GM21737 (cell line): Measurements from ENCODE around the gene CCDC60.

Experiments used
- ATAC-seq: cut with Tn5 transposase; IDR thresholded peaks from one replicate; pipeline ENCODE4 v1.9.1; 2021; ENCODE audit warnings: mild to moderate bottlenecking, moderate library complexity; ENCODE audit not compliant: unreplicated experiment

The CCDC60 gene

GRCh38 chr12:119381471-119382235 lies 47.1 kb downstream of the CCDC60 start:
- ATAC-seq, result no peak

DNA sequence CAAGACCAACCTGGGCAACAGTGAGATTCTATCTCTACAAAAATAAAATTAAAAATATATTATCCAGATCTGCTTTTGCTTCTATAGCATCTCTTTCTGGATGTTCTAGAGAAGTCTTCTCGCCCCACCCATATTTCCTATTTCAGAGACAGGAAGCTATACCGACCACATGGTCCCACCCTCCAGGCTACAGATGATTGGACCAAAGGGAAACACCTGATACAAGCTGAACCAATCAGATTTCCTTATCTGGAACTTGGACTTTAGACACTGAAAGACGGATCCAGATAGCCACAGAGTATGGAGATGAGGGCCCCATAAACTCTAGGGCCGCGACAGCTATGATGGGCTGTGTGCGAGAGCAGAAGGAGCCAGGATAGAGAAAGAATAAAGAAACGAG lies 48.7 kb downstream of the CCDC60 start:
- no peak for ATAC-seq

GRCh38 chr12:119384340-119384739 lies 49.8 kb downstream of the CCDC60 start:
- ATAC-seq, result no peak

- ATAC-seq, result no peak
Observed at GRCh38 chr12:119385659-119386058, 51.1 kb downstream of the CCDC60 start.

- ATAC-seq, result no peak
Observed at GRCh38 chr12:119389687-119390086, 55.2 kb downstream of the CCDC60 start.

DNA sequence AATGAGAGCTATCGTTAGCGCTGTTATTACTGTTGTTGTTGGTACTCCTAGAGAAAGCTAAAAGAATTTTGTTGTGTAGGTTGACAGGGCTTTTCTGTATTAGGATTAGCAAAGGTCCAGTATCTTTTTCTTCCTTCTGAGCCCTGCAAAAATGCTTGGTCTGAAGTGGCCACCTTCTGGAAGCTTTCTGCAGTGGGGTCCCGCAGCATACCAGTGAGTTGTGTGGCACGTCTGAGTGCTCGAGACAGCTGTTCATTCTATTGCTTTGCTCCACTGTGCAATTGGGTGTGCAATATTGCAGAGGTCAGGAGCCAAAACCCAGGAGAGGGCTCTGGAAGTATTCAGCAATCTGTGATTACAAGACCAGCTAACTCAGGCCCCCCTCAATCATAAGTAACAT lies 57.1 kb downstream of the CCDC60 start:
- ATAC-seq, result no peak

GRCh38 chr12:119393677-119394076 lies 59.1 kb downstream of the CCDC60 start:
- no peak for ATAC-seq

DNA sequence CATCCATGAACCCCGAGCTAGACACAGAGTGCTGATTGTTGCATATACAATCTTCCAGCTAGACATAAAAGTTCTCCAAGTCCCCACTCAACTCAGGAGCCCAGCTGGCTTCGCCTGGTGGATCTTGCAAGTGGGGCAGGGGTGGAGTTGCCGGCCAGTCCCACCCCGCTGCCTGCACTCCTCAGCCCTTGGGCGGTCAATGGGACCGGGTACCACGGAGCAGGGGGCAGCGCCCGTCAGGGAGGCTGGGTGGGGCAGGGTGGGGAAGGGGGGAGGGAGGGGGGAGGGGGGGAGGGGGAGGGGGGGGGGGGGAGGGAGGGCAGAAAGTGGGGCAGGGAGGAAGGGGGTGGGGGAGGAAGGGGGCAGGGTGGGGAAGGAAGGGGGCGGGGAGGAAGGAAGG lies 63.0 kb downstream of the CCDC60 start:
- ATAC-seq, result no peak

GRCh38 chr12:119398190-119398589 lies 63.7 kb downstream of the CCDC60 start:
- ATAC-seq, result no peak

DNA sequence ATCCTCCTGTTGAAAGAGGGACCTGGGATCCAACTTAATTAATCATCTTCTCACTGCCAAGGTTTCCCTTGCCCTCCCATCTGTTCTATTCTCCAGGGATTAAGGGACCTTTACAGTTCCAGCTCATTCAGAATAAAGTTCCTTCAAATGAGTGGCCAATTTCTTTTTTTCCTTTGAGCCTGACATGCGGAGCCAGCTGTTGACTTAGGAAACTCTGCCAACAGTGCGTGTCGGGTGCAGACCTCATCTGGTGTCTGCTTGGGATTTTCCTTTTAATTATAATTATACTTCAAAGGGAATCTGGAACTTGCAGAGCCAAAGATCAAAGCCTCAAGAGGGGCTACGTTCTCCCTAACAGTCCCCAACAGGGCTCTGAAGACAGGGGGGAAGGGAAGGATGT lies 64.8 kb downstream of the CCDC60 start:
- no peak for ATAC-seq

DNA sequence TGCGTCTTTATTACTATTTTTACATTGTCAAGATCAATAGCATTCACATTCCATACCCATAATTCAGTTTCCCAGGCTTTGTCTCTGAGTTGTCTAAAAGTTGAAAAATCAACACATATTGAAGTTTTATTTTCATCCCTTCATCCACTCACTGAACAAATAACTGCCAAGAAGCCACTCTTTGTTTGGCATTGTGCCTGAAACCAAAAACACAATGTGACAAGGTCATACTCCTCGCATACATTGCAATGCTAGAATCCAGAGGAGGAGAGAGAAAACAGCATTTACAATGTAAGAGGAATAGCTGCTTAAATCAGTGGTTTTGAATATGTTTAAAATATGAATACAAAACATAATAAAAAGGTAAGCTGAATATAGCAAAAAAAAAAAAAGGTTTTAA lies 71.8 kb downstream of the CCDC60 start:
- ATAC-seq, result no peak

DNA sequence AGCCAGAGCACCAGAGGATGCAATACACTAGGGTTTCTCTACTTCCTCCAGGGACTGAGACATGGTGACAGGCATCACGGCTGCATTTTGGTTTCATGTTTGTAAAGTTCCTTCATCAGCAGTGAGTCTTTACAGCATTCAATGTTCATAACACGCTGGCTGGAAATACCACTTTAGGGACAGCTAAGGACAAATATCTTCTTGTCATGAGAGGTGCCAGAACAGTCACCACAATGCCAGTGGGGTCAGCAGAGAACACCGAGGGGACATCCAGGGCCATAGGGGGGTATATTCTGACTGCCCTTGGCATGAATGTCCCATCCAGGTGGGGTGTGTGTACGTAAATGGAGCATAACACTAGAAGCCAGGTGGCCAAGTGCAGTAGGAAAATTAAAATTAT lies 72.3 kb downstream of the CCDC60 start:
- ATAC-seq, result no peak

DNA sequence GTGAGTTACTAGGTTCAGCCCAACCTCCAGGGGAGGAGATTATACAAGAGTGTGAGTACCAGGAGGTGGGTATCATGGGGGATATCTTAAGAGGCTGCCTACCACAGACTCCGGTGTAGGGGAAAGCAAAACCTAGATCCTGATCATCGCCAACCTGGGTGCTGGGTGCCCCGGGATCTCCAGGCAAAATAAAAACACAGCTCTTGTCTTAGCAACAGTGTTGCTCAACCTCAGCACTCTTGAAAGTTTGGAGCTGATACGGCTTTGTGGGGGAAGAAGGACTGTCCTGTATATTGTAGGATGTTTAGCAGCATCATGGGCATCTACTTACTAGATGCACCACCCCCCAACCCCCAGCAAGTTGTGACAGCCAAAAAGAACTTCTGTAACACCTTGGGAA lies 74.5 kb downstream of the CCDC60 start:
- ATAC-seq, result no peak

- no peak for ATAC-seq
Observed at GRCh38 chr12:119410396-119410795, 75.9 kb downstream of the CCDC60 start.

- ATAC-seq, result no peak
Observed at GRCh38 chr12:119412306-119412705, 77.8 kb downstream of the CCDC60 start.

- ATAC-seq, result no peak
Observed at GRCh38 chr12:119412811-119413794, 78.6 kb downstream of the CCDC60 start.

DNA sequence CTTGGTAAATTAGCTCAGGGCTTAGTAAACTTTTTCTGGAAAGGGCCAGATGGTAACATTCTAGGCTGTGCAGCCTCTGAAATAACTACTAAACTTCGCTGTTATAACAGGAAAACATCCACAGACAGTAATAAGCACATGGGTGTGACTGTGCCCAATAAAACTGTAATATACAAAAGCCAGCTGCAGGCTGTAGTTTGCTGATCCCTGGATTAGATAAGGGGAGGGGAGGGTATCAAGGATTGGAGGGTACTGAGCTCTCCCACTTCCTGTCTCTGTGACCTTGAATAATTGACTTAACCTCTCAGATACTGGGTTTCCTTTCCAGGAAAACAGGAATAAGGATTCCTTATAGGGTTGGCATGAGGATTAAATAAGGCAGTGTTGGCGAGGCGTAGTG lies 81.2 kb downstream of the CCDC60 start:
- no peak for ATAC-seq

- ATAC-seq, result no peak
Observed at GRCh38 chr12:119417440-119417839, 82.9 kb downstream of the CCDC60 start.

DNA sequence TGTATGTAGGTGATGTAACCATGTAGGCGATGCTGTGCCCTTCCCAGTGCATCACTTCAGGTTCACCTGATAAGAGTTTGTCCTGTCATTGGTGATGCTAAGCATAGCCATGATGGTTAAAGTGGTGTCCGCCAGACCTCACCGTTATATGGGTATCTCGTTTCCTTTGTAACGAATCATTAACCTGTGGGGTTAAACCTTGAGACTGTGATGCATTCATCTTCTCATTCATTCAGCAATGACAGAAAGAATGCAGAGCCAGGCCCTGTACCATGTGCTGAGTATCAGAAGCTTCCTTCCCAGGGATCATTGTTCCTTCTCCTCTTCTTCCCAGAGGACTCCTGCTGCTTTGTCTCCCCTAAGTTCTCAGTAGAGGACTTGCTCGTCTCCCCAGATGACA lies 84.9 kb downstream of the CCDC60 start:
- ATAC-seq, result no peak

DNA sequence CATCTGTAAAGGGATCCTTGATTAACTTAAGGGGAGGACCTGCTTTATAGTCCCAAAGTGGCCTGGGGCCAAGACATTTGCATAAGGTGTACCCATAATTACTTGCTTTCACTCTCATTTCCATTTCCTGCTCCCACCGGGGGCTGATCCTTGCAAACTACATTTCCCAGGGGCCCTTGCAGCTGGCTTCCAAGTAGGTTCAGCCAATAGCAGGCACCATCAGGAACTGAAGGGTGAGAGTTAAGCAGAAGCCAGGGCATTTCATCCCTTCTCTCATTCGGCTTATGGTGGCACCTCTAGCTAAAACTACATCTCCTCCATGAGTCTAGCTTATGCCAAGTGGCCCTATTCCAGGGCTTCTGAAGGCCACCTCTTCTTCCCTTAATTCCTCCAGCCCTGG lies 88.8 kb downstream of the CCDC60 start:
- no peak for ATAC-seq

DNA sequence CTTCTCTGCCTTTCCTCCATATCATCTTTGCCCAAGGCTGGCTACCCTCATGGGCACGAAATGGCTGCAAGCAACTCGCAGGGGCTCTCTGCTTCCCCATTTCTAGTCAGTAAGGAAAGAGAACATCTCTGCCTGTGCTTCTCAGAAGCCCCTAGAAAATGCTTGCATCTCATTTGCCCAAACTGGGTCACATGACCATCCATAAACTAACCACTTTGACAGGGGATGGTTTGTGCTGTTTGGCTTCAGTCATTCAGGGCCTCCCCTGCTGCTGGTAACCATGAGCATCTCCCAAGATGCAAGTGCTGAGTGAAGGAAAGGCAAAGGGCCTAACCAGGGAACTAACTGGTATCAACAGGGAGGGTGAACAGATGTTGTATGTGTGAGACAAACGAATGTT lies 91.1 kb downstream of the CCDC60 start:
- no peak for ATAC-seq

DNA sequence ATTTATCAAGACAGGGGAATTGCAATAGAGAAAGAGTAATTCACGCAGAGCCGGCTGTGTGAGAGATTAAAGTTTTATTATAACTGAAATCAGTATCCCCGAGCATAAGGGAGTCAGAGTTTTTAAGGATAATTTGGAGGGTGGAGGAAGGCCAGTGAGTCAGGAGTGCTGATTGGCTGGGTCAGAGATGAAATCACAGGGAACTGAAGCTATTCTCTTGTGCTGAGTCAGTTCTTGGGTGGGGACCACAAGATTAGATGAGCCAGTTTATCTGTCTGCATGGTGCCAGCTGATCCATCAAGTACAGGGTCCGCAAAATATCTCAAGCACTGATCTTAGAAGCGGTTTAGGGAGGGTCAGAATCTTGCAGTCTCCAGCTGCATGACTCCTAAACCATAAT lies 96.6 kb downstream of the CCDC60 start:
- ATAC-seq, result no peak
